Globus pallidus (tissue), 1 donor: ENCODE data around the gene ZDHHC20.
A peak's percentile ranks its signal among the peaks of the same experiment; 100 is the strongest.
"Not testable (repeated sequence)": the region's sequence is repeated elsewhere in the genome, so short reads cannot be mapped to it uniquely, and the experiment has no call there.

Source experiments
- DNase-seq: peaks from one replicate; pipeline ENCODE4 v3.0.0-alpha.2; 2015; ENCODE audit warnings: low spot score

Gene ZDHHC20

GRCh38 chr13:21435231-21435630 lies 23.9 kb downstream of the ZDHHC20 start:
- no peak for DNase-seq

GRCh38 chr13:21434588-21434987 lies 24.5 kb downstream of the ZDHHC20 start:
- DNase-seq = peak; percentile 88

- DNase-seq = no peak
These were observed 29.9 kb downstream of the ZDHHC20 start for GRCh38 chr13:21429211-21429610.

- no peak for DNase-seq
These were observed 31.4 kb downstream of the ZDHHC20 start for GRCh38 chr13:21427741-21428140.

GRCh38 chr13:21426238-21426637 lies 32.9 kb downstream of the ZDHHC20 start:
- no peak for DNase-seq

GRCh38 chr13:21420706-21421105 lies 38.4 kb downstream of the ZDHHC20 start:
- DNase-seq = no peak

- DNase-seq = no peak
These were observed 46.1 kb downstream of the ZDHHC20 start for GRCh38 chr13:21413013-21413412.

- not testable (repeated sequence) for DNase-seq
These were observed 48.6 kb downstream of the ZDHHC20 start for GRCh38 chr13:21410453-21410852.

- DNase-seq = no peak
These were observed 53.8 kb downstream of the ZDHHC20 start for GRCh38 chr13:21405309-21405708.

- no peak for DNase-seq
These were observed 56.4 kb downstream of the ZDHHC20 start for GRCh38 chr13:21402586-21403307.

- no peak for DNase-seq
These were observed 59.4 kb downstream of the ZDHHC20 start for GRCh38 chr13:21399741-21400140.

GRCh38 chr13:21395953-21396352 lies 63.1 kb downstream of the ZDHHC20 start:
- DNase-seq = no peak

- DNase-seq = no peak
These were observed 70.0 kb downstream of the ZDHHC20 start for GRCh38 chr13:21389124-21389523.

- no peak for DNase-seq
These were observed 73.4 kb downstream of the ZDHHC20 start for GRCh38 chr13:21385710-21386109.

GRCh38 chr13:21383090-21383489 lies 76.0 kb downstream of the ZDHHC20 start:
- no peak for DNase-seq

- not testable (repeated sequence) for DNase-seq
These were observed 81.8 kb downstream of the ZDHHC20 start for GRCh38 chr13:21376998-21377985.

GRCh38 chr13:21372530-21372929 lies 86.6 kb downstream of the ZDHHC20 start:
- no peak for DNase-seq

GRCh38 chr13:21371011-21371410 lies 88.1 kb downstream of the ZDHHC20 start:
- no peak for DNase-seq

- no peak for DNase-seq
These were observed 93.5 kb downstream of the ZDHHC20 start for GRCh38 chr13:21365574-21365973.

- DNase-seq = no peak
These were observed 94.2 kb downstream of the ZDHHC20 start for GRCh38 chr13:21364916-21365315.

GRCh38 chr13:21364357-21364756 lies 94.7 kb downstream of the ZDHHC20 start:
- DNase-seq = no peak

- DNase-seq = no peak
These were observed 96.4 kb downstream of the ZDHHC20 start for GRCh38 chr13:21362741-21363140.

- no peak for DNase-seq
These were observed 97.4 kb downstream of the ZDHHC20 start for GRCh38 chr13:21361706-21362105.
